Measurements from ENCODE around the gene SLCO3A1.

SLCO3A1 gene

DNA sequence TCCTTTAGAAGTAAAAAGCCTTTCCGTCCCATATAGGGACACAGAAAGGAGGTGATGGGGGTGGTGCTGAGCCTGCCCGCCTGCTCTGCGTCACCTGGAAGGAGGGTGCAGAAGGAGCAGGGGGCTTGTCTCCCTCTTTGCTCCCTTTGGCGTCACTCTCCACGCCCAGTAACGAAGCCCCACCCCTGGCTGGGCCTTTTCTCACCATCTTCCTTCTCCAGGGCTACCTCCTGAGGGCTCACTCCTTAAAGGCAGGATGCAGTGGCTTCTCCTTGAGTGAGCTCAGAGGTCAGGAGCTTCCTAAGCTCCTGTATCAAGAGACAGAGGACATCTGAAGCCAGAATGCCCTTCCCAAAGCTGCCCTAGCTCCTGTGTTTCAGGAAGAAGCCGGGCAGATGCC is 31.5 kb downstream of the SLCO3A1 start:
- no peak for FAIRE-seq

DNA sequence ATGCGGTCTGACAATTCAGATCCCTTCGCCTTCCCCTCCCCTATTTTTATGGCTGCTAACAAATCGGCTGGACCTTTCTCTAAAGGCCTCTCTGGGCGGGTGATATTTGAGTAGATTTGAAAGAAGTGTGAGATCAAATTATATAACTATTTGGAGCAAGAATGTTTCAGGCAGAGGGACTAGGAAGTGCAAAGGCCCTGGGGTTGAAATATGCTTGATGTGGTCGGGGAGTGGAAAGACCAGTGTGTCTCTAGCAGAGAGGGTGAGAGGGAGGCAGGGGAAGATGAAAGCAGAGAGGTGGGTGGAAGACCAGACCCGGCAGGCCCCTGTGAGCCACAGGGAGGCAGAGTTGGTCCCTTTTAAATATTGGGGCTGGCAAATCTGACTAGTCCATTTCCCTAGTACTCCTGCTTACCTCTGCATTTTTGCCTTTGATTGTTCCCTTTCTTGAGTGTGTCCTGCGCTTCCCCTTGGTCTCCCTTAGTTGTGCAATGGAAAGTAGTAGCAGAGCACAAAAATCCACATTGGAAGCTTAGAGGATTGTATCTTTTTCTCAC is 32.3 kb downstream of the SLCO3A1 start:
- FAIRE-seq = no peak

DNA sequence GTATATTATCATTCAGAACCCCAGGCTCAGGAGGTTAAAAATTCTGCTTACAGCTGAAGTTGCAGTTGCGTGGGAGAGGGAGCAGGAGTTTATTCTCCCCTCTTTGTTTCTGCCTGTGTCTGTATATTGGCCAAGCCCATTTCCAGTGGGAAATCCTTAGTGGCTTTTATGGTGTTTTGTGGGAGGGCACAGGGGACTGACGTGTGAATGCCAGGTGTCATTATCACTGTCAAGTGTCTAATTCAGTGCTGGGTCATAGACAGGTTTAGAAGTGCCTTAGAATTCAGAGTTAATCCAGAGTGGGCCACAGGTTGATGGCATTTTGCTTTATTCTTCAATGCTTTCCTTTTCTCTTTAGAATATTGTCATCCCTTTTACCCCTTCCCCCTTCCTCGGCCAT is 33.4 kb downstream of the SLCO3A1 start:
- FAIRE-seq = no peak

DNA sequence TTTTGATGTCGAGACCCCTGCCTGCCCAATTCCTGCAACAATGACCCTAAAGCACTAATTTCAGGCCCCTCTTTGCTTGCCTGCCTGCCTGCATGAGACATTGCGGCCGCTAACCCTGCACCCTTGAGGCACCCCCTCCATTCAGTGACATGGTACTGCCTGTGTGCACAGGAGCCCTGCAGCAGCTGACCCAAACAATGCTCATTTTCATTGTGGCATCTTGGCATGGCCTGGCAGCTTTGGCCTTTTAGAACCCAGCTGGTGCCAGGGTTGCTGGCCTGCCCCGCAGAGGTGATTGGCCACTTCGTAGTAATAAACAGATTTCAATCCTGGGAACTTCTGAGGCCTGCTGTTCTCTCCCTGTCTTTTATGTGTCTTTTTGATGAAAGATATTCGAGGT is 33.8 kb downstream of the SLCO3A1 start:
- FAIRE-seq = no peak

DNA sequence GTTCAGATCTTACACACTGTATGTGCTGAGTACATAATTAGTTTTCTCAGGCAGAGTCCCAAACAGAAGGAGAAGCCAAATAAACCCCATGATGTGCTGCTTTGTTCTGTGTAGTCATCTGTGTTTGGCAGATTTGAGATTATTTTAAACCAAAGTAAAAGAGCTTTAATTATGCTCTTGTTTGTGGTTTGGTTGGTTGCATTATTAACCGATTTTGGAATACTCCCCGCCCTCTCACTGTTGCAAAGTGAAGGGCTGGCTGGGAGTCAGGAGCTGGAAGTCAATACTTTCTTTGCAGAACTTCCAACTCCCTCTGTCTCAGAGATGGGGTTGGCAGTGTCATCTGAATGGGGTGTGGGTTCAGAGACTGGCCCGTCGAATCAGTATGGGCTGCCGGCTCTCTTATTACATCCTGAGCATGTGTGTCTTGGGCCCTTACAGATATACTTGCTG is 34.4 kb downstream of the SLCO3A1 start:
- FAIRE-seq = no peak

DNA sequence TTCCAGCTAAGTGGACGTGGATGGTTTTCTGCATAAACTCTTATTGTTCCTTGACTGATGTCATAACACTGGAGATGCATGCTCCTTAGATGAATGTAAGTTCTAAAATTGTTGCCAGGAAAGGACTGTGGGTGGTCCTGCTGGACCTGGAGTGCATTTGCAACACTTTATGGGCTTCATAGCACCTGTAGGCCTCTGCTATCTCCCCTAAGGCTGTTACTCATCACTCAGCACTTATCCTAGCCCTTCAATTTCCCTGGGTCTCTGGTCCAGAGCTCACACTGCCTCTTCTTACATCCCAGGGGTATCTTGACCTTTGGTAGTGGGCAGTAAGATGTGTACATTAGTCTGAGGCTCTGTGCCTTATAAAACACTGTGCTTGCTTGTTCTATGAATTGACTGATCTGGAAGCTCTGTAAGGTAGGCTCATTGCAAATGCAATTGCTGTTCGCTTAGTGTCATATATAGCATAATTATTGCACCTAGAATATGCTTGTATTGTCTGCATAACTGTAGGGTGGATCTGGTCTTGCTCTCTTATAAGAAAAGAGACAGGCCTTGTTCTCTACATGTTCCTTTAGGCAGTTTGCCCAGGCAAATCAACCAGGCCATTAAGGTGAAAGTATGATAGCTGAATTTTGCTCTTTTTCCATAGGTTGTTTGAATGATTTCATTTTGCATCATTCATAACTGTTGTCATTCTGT is 35.8 kb downstream of the SLCO3A1 start:
- FAIRE-seq = no peak

DNA sequence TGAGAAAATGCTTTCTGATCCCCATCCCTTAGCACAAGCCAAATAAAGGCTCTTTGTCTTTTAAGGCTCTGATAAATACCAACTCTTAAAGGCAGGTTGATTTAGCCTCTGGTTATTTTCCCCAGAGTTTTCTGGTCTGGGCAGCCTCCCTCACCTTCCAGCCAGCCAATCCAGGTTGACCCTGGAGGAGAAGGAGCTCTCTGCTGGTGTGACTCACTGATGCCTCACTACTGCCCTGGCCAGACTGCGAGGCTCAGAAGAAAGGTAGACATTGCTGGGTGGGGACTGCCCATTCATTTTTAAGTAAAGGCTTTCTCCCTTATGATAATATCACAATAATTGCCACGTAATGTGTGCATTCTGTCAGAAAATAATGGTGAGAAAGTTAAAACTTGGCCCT is 37.1 kb downstream of the SLCO3A1 start:
- no peak for FAIRE-seq

DNA sequence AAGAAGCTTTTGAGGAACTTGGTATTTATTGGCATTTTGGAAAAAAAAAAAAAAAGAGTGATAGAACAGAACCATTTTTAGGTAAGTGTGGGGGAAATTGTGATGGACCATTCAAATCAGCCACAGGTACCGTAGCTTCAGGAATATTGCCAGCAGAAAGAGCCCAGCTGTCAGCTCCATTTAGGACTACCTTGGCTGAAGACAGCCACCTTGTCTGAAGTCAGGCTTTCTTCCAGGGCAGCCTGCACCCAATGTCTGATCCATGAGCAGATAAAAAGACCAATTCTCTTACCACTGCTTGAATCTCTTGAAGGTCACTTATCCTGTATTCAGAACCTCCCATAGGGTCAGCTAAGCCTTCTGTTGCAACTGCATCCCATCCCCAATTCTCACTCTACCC is 37.6 kb downstream of the SLCO3A1 start:
- no peak for FAIRE-seq

DNA sequence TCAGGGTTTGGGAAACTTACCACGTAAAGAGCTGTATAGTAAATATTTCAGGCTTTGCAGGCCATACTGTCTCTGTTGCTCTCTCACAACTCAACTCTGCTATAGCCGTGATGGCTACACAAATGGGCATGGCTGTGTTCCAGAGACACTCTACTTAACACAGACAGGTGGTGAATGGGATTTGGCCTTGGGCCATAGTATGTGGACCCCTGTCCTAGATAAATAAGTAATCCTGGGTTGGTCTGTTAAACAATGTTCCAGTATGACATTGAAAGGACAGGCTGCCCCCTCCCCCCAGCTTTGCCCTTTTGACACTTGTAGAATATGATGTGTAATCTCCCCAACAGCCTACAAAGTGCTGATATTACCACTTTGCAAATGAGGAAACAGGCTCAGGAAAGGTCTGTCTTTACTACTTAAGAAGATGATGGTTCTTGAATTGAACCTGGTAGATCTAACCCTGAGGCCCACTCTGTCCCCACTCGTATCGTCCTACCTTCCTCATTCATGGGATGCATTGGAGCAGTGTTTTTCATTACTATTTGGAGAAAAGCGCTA is 38.4 kb downstream of the SLCO3A1 start:
- no peak for FAIRE-seq

DNA sequence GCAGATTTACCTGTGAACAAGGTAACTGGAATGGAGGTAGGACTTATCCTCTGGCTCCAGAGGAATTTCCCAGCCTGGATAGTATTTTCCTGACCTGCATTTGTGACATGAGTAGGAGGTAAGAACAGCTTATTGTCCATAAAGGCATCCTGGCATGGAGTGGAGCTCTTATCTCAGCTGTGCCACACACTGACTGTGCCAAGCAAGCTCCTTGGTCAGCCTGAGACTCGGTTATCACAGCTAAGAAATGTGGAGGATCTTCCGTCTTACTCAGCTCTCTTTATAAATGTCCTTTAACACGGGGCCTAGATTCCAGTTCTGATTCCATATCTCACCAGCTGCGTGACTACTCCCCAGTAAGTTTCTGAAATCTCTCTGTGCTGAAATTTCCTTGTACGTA is 38.9 kb downstream of the SLCO3A1 start:
- FAIRE-seq = no peak

DNA sequence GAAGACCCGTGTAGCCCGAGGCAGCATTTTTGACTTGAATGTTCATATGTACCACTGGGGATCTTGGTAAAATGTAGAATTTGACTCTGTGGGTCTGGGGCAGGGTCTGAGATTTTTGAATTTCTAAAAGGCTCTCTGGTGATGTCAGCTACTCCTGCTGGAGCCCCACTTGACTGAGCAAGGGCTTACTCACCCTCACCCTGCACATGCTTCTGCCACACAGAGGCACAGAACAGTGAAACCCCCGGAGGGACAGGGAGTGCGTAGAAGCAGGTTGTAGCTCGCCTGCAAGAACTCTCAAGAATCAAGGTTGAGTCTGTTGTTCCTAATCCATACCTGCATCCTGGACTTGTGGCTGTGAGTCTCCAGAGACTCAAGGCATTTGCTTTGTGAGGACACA is 41.1 kb downstream of the SLCO3A1 start:
- FAIRE-seq = no peak

DNA sequence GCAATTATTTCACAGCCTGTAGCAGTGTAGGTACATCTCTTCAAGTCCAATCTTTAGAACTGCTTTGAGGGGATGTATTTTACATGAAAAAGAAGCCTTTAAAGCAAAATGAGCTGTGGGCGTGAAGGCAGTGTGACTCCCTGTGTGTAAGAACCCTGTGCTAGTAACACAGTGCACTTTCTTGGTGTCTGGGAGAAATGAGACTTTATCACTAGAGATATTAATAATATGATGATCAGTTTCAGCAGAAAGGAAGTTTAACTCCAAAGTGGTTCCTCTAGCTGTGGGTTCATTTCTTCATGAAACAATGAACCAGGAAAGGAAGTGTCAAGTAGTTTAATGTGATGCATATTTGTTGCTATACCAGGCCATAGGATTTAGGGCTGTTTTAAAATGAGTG is 41.5 kb downstream of the SLCO3A1 start:
- FAIRE-seq = no peak

DNA sequence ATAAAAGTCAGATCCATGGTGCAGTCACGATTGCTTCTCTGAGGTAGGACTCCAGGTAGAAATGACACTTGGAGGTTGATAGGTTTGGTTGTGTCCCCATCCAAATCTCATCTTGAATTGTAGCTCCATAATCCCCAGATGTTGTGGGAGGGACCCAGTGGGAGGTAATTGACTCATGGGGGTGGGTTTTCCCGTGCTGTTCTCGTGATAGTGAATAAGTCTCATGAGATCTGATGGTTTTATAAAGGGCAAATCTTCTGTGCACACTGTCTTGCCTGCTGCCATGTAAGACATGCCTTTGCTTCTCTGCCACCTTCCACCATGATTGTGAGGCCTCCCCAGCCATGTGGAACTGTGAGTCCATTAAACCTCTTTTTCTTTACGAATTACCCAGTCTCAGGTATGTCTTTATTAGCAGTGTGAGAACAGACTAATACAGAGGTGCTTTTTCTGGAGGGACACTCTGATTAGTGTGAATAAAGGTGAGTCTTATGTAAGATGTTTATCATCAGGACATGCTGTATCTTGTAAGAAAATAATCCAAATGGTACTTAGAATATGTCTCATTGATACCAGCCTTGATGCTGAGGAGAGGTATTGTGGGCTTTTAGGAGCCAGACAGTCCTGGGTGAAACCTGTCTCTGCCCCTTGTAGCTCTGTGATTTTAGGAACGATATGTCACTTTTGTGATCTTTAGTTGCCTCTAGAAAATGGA is 43.0 kb downstream of the SLCO3A1 start:
- FAIRE-seq = no peak

DNA sequence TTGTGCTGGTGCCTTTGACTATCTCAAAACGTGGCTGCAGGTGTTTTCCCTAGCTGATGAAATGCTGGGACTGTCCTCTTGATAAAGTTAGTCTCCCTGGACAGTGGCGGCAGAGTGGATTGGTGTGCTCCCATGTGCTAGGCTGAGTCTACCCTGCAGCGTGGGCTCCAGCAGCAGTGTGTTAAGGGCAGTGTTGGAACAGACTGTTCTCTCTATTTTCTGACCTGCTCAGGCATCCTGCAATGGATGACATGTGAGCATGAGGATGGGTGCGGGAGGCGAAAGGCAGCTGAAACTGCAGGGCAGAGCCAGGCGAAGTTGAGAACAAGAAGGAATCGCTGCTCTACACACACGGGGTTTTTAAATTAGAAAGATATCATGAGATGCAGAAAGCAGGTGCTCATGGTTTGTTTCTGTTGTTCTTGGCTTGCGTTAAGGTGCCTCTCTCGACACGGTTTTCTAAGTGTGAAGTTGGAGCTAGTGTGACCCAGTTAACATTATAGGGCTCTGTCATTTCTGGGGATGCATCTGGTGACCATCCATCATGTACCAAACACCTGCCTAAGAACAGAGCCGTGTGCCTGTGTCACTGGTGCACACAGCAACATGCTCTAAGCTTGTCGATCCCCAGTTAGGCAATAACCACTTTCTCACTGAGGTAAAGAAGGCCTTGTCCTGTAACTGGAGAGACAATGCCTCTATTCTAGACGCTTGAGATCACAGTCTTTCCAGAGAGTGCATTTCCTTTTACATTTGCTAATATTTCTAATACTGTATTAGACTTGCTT is 44.3 kb downstream of the SLCO3A1 start:
- FAIRE-seq = no peak

DNA sequence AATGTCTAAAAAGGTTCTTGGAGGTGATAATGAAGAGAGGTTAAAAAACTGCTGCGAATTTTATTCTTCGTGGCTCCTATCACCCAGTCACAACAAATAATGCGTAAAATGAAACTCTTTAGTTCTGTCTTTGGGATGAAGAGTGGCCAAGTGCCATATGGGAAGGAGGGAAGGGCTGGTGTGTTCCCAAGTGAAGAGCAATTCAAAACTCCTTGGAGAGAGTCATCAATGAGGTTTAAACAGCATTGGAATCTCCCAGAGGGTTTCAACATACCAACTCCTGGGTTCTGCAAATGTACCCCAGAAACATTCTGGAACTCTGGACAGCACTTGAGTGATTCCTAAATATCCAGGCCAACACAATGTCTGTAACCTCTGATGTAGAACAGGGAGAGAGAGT is 45.3 kb downstream of the SLCO3A1 start:
- FAIRE-seq = no peak

DNA sequence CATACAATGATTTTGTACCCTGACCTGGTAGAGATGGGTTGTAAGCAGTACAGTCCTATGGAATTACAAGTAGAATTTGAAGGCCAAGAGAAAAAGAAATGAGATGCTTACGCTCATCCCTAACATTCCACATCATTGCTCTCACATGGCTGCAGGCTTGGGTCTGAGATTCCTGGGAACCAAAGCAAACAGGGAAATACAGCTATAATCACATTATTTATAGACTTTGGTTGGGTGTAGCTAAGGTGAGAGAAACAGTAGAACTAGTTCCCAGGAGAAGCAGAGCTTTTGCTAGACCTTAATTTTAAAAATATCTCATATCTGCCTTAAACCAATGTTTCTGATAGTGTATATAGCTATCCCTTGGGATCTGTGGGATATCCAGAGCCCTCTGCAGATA is 51.4 kb downstream of the SLCO3A1 start:
- FAIRE-seq = no peak

DNA sequence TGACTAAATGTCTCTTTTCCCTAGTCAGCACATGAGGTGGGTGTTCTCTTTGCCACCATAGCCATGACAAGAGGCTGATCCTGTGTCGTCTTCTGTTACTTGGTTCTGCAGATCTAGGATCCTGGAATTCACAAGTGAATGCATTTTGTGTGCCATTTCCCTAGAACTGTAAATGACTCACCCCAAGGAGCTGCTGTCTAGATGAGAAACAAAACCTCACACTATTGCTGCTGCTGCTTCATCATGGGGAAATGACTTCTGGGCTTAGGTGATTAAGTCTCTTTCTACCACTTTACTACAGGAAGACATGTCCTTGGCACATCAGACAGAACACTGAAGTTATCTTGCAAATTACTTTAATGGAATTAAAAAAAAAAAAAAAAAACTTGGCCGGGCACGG is 54.9 kb downstream of the SLCO3A1 start:
- no peak for FAIRE-seq

DNA sequence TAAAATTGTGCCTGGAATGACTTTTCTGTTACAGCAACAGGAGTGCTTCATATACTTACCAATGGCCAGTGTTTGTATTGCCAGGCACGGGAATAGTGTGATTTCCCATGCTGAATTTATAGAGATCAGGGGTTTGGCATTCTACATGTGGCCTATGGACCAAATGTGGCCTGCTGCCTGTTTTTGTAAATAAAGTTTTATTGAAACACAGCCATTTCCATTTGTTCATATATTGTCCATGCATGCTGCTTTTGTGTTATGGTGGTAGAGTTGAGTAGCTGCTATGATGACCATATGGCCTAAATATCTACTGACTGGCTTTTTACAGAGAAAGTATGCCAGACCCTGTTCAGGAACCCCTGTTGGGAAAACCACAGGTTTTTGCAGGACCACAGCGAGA is 55.6 kb downstream of the SLCO3A1 start:
- FAIRE-seq = no peak

DNA sequence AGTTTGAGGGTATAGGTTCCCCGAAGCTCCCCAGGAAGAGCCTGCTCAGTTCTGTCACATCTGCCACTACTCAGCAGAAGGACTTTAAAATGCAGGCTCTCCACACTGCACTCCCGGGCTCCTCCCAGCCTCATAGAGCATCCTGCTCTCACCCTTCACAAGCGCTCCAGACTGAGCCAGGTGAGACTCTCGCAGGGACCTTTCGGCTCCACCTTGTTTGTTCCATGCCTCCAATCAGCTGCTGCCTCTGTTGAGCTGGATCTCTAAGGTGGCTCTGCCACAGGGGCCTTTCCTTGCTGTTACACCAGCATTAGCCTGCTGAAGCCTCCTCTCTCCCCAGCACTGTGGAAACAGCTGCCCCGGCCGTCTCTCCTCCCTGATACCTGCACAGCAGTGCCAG is 56.1 kb downstream of the SLCO3A1 start:
- FAIRE-seq = no peak

DNA sequence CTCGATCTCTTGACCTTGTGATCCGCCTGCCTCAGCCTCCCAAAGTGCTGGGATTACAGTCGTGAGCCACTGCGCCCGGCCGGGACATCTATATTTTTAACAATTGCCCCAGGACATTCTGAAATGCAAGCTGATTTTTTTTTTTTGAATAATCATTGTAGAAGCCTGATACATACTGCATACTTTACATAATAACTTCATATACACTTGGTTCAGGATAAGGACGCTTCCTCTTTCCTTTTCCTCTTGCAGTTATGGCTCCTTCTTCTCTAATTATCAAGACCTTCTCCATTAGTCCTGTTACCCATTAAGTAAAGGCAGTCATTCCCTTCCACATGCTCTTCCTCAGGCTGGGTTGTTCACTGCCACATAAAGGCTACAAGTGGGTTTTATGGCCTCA is 58.3 kb downstream of the SLCO3A1 start:
- FAIRE-seq = no peak

DNA sequence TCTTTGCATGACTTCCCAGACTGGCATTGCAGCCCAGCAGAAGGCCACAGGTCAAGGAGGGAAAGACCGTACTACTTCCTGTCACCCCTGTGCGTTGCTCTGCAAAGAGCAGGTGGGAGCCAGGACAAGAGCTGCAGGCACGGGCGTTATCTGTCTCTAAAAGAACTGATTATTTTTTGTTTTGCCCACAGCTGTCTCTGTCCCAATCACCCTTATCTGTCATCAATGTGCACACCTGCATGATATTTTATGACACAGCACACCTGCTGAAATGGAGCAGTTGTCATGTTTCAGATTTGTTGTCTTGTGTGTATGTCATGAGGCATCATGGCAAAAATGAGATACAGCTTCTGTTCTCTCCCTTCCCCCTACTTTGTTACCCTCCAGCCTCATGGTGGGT is 58.8 kb downstream of the SLCO3A1 start:
- FAIRE-seq = no peak

DNA sequence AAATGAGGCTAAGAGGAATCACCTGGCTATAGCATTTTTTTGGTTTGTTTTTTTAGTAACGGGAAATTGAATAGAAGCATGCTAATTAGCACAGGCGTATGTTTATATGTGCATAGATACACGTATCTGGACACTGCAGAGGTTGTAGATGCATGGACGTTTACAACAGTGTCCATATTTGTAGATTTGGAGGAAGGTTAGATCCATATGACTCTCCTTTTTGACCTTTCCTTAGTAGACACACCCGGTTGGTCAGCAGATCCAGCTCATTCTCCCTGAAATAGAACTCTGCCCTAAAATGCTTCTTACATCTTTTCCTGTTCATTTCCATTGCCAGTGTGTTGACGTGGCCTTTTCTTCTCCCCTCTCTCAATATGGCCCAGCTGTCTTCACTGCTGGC is 60.1 kb downstream of the SLCO3A1 start:
- FAIRE-seq = no peak

DNA sequence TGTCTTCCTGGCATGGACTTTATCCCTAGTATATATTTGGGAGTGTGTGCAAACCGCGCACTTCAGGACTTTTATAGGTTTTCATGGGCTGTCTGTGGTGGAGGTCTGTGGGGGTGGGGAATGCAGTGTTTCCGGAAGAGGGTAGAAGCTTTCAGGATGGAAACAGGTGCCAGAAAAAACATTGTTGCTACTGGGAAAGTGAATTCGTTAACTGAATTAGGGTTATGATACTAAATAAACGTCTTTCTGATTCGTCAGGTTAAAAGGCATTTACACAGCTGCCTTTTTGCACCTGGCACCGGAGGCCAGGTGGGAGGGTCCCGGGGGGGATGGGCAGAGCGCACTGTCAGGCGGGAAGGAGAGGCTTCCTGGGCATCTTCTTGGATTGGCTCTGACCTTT is 62.1 kb downstream of the SLCO3A1 start:
- no peak for FAIRE-seq
